ENCODE data around the gene ABCC8. TPM values are rescaled to one million over a fixed set of nuclear protein-coding genes. Genes with fewer than 3 reads are reported as not detected.
A peak's percentile ranks its signal among the peaks of the same experiment; 100 is the strongest.

Gene ABCC8
- polyA plus RNA-seq, 2 of the 4 experiments (the other 2 are of a cell fraction), result 1.1 to 2.0 TPM

DNA sequence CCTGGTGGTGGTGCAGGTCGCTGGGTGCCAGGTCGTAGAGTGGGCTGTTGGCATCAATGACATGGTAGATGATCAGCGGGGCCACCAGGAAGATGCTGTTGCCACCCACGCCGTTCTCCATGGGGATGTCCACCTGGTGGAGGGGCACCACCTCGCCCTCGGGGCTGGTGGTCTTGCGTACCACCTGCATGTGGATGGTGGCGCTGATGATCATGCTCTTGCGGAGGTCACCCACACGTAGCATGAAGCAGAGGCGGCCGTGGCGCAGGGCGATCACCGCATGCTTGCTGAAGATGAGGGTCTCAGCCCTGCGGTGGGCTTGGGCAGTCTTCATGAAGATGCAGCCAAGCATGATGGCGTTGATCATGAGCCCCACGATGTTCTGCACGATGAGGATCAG, 89.4 kb downstream of the ABCC8 start:
- Histone ChIP-seq H3K9me3 (no peaks in the 10 kb centered on the region), H3K4me1 (0 out of 3 replicates have a peak, but pooled peaks cover 3% of the 10 kb centered on the region), H3K27ac (no peak overlapping the region), H3K4me2 (no peak overlapping the region), H3K4me3 (no peak overlapping the region)
- ATAC-seq (no peak), DNase-seq (ENCODE audit: low read depth in 1 of 2, low spot score in 1 of 2) (no peak), FAIRE-seq (no peak)
- ChIA-PET CTCF (interaction anchor here (0.9 to 21.5 kb wide), 14 partner anchors 9 to 158 kb away, joined by 3 to 1119 read pairs (median 4); no protein-coding TSS in a partner anchor), POLR2A (no interaction called here)
- 91% methylated on average over 20 of the region's 20 CpGs for WGBS (ENCODE audit: missing lambda C conversion rate)
- TF ChIP-seq KDM1A (IDR thresholded peaks at IDR 0.05; ENCODE audit: low read depth) (no peak), HEYL (CRISPR knock-in tag; IDR thresholded peaks at IDR 0.05) (no peak), TP53 (CRISPR knock-in tag; IDR thresholded peaks at IDR 0.05) (no peak), ZSCAN20 (CRISPR knock-in tag; IDR thresholded peaks at IDR 0.05) (no peak), CHD2 (IDR thresholded peaks at IDR 0.05; ENCODE audit: low read length, partially characterized antibody) (no peak), HOXB5 (CRISPR knock-in tag; IDR thresholded peaks at IDR 0.05) (no peak), CEBPB (IDR thresholded peaks at IDR 0.05) (no peak), POLR2AphosphoS2 (conservative IDR thresholded peaks at IDR 0.05; ENCODE audit: low read length) (no peak), CBX8 (IDR thresholded peaks at IDR 0.05) (no peak), FOSB (CRISPR knock-in tag; IDR thresholded peaks at IDR 0.05) (no peak)
- TF ChIP-seq, protein P1, sequence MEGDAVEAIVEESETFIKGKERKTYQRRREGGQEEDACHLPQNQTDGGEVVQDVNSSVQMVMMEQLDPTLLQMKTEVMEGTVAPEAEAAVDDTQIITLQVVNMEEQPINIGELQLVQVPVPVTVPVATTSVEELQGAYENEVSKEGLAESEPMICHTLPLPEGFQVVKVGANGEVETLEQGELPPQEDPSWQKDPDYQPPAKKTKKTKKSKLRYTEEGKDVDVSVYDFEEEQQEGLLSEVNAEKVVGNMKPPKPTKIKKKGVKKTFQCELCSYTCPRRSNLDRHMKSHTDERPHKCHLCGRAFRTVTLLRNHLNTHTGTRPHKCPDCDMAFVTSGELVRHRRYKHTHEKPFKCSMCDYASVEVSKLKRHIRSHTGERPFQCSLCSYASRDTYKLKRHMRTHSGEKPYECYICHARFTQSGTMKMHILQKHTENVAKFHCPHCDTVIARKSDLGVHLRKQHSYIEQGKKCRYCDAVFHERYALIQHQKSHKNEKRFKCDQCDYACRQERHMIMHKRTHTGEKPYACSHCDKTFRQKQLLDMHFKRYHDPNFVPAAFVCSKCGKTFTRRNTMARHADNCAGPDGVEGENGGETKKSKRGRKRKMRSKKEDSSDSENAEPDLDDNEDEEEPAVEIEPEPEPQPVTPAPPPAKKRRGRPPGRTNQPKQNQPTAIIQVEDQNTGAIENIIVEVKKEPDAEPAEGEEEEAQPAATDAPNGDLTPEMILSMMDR (IDR thresholded peaks at IDR 0.05), result no peak
- TF ChIP-seq, protein P2, sequence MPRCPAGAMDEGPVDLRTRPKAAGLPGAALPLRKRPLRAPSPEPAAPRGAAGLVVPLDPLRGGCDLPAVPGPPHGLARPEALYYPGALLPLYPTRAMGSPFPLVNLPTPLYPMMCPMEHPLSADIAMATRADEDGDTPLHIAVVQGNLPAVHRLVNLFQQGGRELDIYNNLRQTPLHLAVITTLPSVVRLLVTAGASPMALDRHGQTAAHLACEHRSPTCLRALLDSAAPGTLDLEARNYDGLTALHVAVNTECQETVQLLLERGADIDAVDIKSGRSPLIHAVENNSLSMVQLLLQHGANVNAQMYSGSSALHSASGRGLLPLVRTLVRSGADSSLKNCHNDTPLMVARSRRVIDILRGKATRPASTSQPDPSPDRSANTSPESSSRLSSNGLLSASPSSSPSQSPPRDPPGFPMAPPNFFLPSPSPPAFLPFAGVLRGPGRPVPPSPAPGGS (IDR thresholded peaks at IDR 0.05), result no peak

DNA sequence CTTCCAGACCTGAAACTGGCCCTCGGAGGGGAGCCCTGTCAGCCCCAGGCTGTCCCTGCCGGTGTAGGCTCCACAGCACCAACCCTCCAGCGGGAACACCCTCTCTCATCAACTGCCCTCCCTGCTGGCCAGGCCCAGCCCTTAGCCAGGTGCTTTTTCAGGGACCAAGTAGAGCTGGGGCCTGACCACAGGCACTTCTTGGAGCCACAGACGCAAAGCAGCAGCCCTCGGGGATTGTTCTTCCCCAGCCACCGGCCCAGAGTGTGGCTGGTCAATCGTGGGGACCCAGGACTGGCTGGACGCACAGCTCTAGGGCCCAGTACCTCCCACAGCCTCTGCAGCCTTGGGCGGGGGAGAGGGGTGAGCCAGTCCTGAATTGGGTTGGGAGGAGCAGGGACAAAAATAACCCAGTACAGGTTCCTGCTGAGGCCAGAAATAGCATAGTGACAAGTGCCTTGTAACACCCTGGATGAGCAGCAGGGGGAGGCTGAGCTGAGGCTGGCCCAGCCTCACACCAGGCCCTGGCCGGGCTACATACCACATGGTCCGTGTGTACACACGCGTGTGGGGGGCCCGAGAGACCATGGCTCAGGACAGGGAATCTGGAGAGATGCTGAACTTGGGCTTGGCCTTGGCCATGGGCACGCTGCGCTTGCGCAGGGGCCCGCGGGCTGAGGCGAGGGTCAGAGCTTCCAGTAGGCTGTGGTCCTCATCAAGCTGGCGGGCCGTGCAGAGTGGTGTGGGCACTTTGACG, 90.1 kb downstream of the ABCC8 start:
- Histone ChIP-seq H3K4me2 (no peak overlapping the region), H3K4me3 (no peak overlapping the region), H3K9me3 (no peaks in the 10 kb centered on the region), H3K4me1 (0 out of 3 replicates have a peak, but pooled peaks cover 3% of the 10 kb centered on the region), H3K27ac (no peak overlapping the region; a peak in 1 of 6 replicates)
- POLR2A ChIA-PET, result no interaction called here
- 69% methylated on average over 17 of the region's 23 CpGs for WGBS (ENCODE audit: missing lambda C conversion rate)
- FAIRE-seq (no peak), ATAC-seq (peak; percentile 66 to 84), DNase-seq (ENCODE audit: low read depth in 1 of 2, low spot score in 1 of 2) (peak; percentile 65 to 69)
- CTCF ChIA-PET, result interaction anchor here (0.9 to 21.5 kb wide), 14 partner anchors 9 to 157 kb away, joined by 3 to 1119 read pairs (median 4); no protein-coding TSS in a partner anchor
- no peak for TF ChIP-seq EP300 (IDR thresholded peaks at IDR 0.05)
- TF ChIP-seq PHF8 (IDR thresholded peaks at IDR 0.05; ENCODE audit: borderline replicate concordance, low read depth), result no peak
- TF ChIP-seq GATA3 (IDR thresholded peaks at IDR 0.05; ENCODE audit: borderline replicate concordance), result no peak
- no peak for TF ChIP-seq NFE2L2 (conservative IDR thresholded peaks at IDR 0.05; ENCODE audit: low read length)
- TF ChIP-seq, protein P1 (IDR thresholded peaks at IDR 0.05), result peak; percentile 46
- TF ChIP-seq, protein P3, sequence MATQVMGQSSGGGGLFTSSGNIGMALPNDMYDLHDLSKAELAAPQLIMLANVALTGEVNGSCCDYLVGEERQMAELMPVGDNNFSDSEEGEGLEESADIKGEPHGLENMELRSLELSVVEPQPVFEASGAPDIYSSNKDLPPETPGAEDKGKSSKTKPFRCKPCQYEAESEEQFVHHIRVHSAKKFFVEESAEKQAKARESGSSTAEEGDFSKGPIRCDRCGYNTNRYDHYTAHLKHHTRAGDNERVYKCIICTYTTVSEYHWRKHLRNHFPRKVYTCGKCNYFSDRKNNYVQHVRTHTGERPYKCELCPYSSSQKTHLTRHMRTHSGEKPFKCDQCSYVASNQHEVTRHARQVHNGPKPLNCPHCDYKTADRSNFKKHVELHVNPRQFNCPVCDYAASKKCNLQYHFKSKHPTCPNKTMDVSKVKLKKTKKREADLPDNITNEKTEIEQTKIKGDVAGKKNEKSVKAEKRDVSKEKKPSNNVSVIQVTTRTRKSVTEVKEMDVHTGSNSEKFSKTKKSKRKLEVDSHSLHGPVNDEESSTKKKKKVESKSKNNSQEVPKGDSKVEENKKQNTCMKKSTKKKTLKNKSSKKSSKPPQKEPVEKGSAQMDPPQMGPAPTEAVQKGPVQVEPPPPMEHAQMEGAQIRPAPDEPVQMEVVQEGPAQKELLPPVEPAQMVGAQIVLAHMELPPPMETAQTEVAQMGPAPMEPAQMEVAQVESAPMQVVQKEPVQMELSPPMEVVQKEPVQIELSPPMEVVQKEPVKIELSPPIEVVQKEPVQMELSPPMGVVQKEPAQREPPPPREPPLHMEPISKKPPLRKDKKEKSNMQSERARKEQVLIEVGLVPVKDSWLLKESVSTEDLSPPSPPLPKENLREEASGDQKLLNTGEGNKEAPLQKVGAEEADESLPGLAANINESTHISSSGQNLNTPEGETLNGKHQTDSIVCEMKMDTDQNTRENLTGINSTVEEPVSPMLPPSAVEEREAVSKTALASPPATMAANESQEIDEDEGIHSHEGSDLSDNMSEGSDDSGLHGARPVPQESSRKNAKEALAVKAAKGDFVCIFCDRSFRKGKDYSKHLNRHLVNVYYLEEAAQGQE (IDR thresholded peaks at IDR 0.05), result no peak
- TF ChIP-seq HOXB5 (CRISPR knock-in tag; IDR thresholded peaks at IDR 0.05), result no peak
- no peak for TF ChIP-seq ZC3H11A (IDR thresholded peaks at IDR 0.05)
- TF ChIP-seq KDM1A (IDR thresholded peaks at IDR 0.05; ENCODE audit: low read depth), result no peak
- no peak for TF ChIP-seq MAFK (IDR thresholded peaks at IDR 0.05; ENCODE audit: partially characterized antibody)
- peak; percentile 66 for TF ChIP-seq SMC3 (IDR thresholded peaks at IDR 0.05)
- TF ChIP-seq HOXA7 (CRISPR knock-in tag; IDR thresholded peaks at IDR 0.05), result no peak
- TF ChIP-seq, protein P4, sequence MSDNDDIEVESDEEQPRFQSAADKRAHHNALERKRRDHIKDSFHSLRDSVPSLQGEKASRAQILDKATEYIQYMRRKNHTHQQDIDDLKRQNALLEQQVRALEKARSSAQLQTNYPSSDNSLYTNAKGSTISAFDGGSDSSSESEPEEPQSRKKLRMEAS (IDR thresholded peaks at IDR 0.05), result peak; percentile 59
- TF ChIP-seq RFX5 (IDR thresholded peaks at IDR 0.05), result no peak
- TF ChIP-seq RNF2 (IDR thresholded peaks at IDR 0.05; ENCODE audit: borderline replicate concordance, low read depth), result no peak
- TF ChIP-seq HDAC2 (IDR thresholded peaks at IDR 0.05), result no peak
- no peak for TF ChIP-seq CHD2 (IDR thresholded peaks at IDR 0.05; ENCODE audit: low read length, partially characterized antibody)
- TF ChIP-seq ZSCAN20 (CRISPR knock-in tag; IDR thresholded peaks at IDR 0.05), result no peak
- TF ChIP-seq FOSL2 (IDR thresholded peaks at IDR 0.05), result no peak
- TF ChIP-seq FOSL2 (CRISPR knock-in tag; IDR thresholded peaks at IDR 0.05), result no peak

Measured in A549 (cell line).